PFSK-1 (cell line): Measurements from ENCODE around the gene BMERB1. TPM values are rescaled to one million over a fixed set of nuclear protein-coding genes. Genes with fewer than 3 reads are reported as not detected.
"Not testable (repeated sequence)": the region's sequence is repeated elsewhere in the genome, so short reads cannot be mapped to it uniquely, and the experiment has no call there.

ENCODE experiments used
- FOXP2 ChIP-seq: optimal IDR thresholded peaks from 2 replicates; pipeline ENCODE3; 2011; ENCODE audit warnings: borderline replicate concordance, control low read depth, inconsistent platforms; ENCODE audit not compliant: insufficient read depth; ENCODE audit errors: extremely low read length, extremely low read depth
- POLR2AphosphoS5 ChIP-seq: IDR thresholded peaks from 2 replicates; pipeline ENCODE4 v1.6.1; 2012; ENCODE audit warnings: low read depth, mild to moderate bottlenecking, control low read depth, low read length, moderate library complexity
- REST ChIP-seq, 2 experiments: IDR thresholded peaks; 2 replicates each; pipeline versions ENCODE4 v1.6.1 to v1.8.0; 2011 to 2012; ENCODE audit warnings: low read depth in 2 of 2, low read length in 2 of 2, control low read depth in 1 of 2, inconsistent platforms in 1 of 2, mild to moderate bottlenecking in 1 of 2, moderate library complexity in 1 of 2; ENCODE audit not compliant: insufficient read depth in 1 of 2
- SIN3A ChIP-seq: IDR thresholded peaks from 2 replicates; pipeline ENCODE4 v1.6.1; 2012; ENCODE audit warnings: mild to moderate bottlenecking, low read length, moderate library complexity, borderline replicate concordance; ENCODE audit not compliant: insufficient read depth
- TAF1 ChIP-seq: IDR thresholded peaks from 2 replicates; pipeline ENCODE4 v1.6.1; 2012; ENCODE audit warnings: low read length, control low read depth, borderline replicate concordance; ENCODE audit not compliant: insufficient read depth
- polyA plus RNA-seq: library from polyadenylated mRNA; unstranded; fragments of >200 nt; gene quantifications from one replicate; pipeline ENCODE4 v1.2.1, GENCODE V29; 2012; ENCODE audit warnings: low read depth, missing spikeins; ENCODE audit not compliant: insufficient read length

The BMERB1 gene
- polyA plus RNA-seq, result 9.7 TPM

- TF ChIP-seq SIN3A, result no peak
- no peak for TF ChIP-seq TAF1
- no peak for TF ChIP-seq FOXP2
- TF ChIP-seq REST (IDR thresholded peaks at IDR 0.05; ENCODE audit: insufficient read depth in 1 of 2, low read depth in 2 of 2, low read length in 2 of 2), result no peak
Observed at GRCh38 chr16:15434425-15435215, at the start of gene BMERB1. TSS of gene BMERB1 (plus strand) at chr16:15434588. CDS start at chr16:15434654, 66 bp downstream.

GRCh38 chr16:15395631-15396508, 38.5 kb upstream of the BMERB1 start, which contains the start of gene MPV17L:
TSS of gene MPV17L (plus strand) at chr16:15395754. CDS start at chr16:15395898, 144 bp downstream.
- TF ChIP-seq SIN3A; POLR2AphosphoS5; REST (IDR thresholded peaks at IDR 0.05; ENCODE audit: insufficient read depth in 1 of 2, low read depth in 2 of 2, low read length in 2 of 2): not testable (repeated sequence)

- no peak for TF ChIP-seq REST (IDR thresholded peaks at IDR 0.05; ENCODE audit: insufficient read depth in 1 of 2, low read depth in 2 of 2, low read length in 2 of 2)
Observed at GRCh38 chr16:15396948-15397594, 37.3 kb upstream of the BMERB1 start.

- no peak for TF ChIP-seq FOXP2
- TF ChIP-seq REST (IDR thresholded peaks at IDR 0.05; ENCODE audit: insufficient read depth in 1 of 2, low read depth in 2 of 2, low read length in 2 of 2), result no peak
- no peak for TF ChIP-seq POLR2AphosphoS5
- no peak for TF ChIP-seq TAF1
- TF ChIP-seq SIN3A, result no peak
Observed at GRCh38 chr16:15398618-15399316, 35.6 kb upstream of the BMERB1 start.
